Skin epidermis (tissue), 12 donors: ENCODE data around the gene OR14K1.
"Not testable (repeated sequence)": the region's sequence is repeated elsewhere in the genome, so short reads cannot be mapped to it uniquely, and the experiment has no call there.

ENCODE experiments used
- H3K27ac ChIP-seq, 21 experiments: fragments of 200-600 bp; sonication (generic) in 11 of 21; one replicate each; pipeline ENCODE4 v1.5.0; 2020; ENCODE audit warnings: mild to moderate bottlenecking in 3 of 21, inconsistent platforms in 2 of 21, moderate library complexity in 2 of 21
- H3K4me3 ChIP-seq, 7 experiments: fragments of 200-600 bp; sonication (generic) in 2 of 7; one replicate each; pipeline ENCODE4 v1.5.0; 2020; ENCODE audit warnings: inconsistent platforms in 2 of 7, mild to moderate bottlenecking in 2 of 7, moderate library complexity in 1 of 7

OR14K1 gene, protein sequence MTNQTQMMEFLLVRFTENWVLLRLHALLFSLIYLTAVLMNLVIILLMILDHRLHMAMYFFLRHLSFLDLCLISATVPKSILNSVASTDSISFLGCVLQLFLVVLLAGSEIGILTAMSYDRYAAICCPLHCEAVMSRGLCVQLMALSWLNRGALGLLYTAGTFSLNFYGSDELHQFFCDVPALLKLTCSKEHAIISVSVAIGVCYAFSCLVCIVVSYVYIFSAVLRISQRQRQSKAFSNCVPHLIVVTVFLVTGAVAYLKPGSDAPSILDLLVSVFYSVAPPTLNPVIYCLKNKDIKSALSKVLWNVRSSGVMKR

GRCh38 chr1:247738315-247738714, at the start of gene OR14K1:
Gene OR14K1 (plus strand): TSS chr1:247738615. CDS start chr1:247738615, 0 bp downstream.
- no peak within 1 kb of the TSS for H3K4me3 ChIP-seq
- H3K27ac ChIP-seq: no peak within 1 kb of the TSS

DNA sequence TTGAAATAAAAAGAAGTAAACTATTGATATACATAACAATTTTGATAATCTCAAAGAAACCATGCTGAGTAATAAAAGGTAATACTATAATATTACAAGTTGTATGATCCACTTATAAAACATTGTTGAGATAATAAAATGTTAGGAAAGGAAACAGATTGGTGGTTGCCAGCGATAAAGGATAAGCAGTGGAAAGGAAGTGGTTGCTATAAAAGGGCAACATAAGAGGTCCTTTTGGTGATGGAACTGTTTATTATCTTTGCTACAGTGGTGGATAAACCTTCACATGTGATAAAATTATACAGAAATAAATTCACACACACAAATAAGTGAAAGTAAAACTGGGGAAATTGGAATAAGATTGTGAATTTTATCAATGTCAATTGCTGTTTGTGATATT, 37.1 kb upstream of the OR14K1 start:
- Histone ChIP-seq H3K4me3 (no peak overlapping the region), H3K27ac (no peak overlapping the region)

DNA sequence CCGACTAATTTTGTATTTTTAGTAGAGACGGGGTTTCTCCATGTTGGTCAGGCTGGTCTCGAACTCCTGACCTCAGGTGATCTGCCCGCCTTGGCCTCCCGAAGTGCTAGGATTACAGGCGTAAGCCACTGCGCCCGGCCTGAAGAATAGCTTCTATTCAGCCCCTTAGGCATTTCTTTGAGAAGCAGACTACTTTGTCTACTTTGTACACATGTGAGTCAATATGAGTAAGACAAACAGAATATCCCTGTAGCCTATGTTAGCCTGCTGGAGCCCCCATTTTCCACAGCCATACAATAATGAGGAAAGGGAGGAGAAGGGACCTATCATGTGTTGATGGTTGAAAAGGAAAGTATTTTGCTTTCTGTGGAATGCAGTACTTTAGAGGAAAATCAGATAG, 27.7 kb upstream of the OR14K1 start:
- not testable (repeated sequence) for H3K4me3 ChIP-seq, H3K27ac ChIP-seq

DNA sequence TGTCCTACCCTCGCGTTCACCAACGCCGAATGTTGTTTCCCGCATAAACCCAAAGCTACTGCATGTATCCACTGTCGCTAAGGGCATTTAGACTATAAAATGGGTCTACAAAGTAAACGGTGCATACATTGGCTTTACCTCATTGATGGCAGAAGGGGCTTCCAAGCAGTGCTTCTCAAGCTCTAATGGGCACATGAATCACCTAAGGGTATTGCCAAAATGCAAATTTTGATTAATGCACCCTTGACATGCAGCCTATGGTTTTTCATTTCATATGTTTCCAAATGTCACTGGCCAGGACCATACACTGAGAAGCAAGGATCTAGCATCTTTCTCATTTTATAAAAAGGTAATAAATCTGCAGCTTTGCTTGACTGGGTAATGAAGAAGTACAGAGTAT, 24.7 kb upstream of the OR14K1 start:
- no peak overlapping the region for H3K4me3 ChIP-seq

GRCh38 chr1:247716546-247716945, 21.9 kb upstream of the OR14K1 start, which contains the start of gene OR6F1:
Gene OR6F1 (minus strand): TSS chr1:247716646. CDS start chr1:247712755, 3,891 bp downstream.
- Histone ChIP-seq H3K27ac (no peak within 1 kb of the TSS), H3K4me3 (no peak within 1 kb of the TSS)

More for the DNA sequence above, 24.7 kb upstream of the OR14K1 start:
- H3K27ac ChIP-seq: no peak overlapping the region

GRCh38 chr1:247721222-247721621, 17.2 kb upstream of the OR14K1 start:
- Histone ChIP-seq H3K4me3 (no peak overlapping the region), H3K27ac (no peak overlapping the region)

GRCh38 chr1:247740721-247741120, 2.3 kb downstream of the OR14K1 start:
- H3K4me3 ChIP-seq: no peak overlapping the region
- H3K27ac ChIP-seq: no peak overlapping the region

GRCh38 chr1:247741756-247742155, 3.3 kb downstream of the OR14K1 start:
- Histone ChIP-seq H3K4me3 (no peak overlapping the region), H3K27ac (no peak overlapping the region)

DNA sequence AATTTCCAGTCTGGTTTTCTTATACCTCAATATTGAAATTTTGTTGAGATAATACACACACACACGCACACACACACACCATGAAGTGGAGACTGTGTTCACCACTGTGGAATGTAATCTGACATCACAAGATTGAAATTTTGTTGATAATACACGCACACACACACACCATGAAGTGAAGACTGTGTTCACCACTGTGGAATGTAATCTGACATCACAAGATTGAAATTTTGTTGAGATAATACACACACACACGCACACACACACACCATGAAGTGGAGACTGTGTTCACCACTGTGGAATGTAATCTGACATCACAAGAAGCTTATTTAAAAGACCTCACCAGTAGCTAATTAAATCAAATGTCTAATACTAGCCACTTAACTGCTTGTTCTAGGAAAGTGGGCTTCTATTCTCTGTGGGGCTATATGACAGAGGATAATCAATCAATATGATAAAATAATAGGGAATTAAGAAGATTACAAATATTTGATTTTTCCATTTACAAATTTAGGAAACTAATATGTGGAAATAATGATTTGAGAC, 3.9 kb downstream of the OR14K1 start:
- H3K4me3 ChIP-seq, H3K27ac ChIP-seq: not testable (repeated sequence)

DNA sequence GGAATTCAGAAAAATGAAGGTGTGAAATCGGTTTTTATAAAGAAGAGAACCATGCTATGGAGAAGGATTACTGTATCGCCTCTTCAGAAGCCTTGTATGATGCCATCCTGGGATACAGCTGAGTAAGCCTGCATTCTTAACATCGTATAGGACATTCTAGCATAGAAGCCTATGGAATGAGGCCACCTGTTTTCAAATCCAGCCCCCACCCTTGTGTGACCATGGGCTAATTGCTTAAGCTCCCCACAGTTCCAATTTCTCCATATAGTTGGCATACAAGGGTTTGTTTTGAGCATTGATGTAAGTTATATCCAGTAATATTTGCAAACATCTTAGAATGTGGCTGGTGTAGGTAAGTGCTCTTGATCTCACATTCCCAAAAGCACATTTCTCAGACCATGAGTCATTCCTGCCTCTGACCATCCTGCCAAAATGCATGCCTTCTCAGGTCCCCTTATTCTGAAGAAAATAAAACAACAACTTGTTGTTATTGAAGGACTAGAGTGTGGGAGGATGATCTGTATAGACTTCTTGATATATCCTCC, 8.0 kb downstream of the OR14K1 start:
- no peak overlapping the region for H3K27ac ChIP-seq

GRCh38 chr1:247747616-247748015, 9.2 kb downstream of the OR14K1 start:
- Histone ChIP-seq H3K4me3 (no peak overlapping the region), H3K27ac (no peak overlapping the region)

More for the DNA sequence above, 8.0 kb downstream of the OR14K1 start:
- H3K4me3 ChIP-seq: no peak overlapping the region

DNA sequence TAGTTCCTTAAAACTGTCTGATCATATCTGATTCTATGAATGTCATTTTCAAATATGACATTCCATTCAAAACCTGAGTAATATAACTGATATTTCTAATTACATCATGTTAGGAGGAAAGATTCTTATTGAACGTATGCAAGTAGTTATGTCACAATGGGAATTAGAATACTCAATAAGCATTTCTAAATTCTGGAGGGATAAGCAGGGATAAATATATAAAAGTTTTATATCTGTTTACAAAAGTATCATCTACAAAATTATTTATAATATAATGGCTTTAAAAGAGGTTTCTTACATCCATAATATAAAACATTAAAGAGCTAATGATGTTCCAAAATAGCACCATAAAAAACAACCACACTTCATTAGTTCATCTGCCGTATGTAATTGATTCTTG, 9.6 kb downstream of the OR14K1 start, which contains the start of gene OR14A2:
TSS of gene OR14A2 (minus strand) at position 101 of the 400 bp plus-strand sequence.
- Histone ChIP-seq H3K27ac (no peak within 1 kb of the TSS), H3K4me3 (no peak within 1 kb of the TSS)

GRCh38 chr1:247749870-247750269, 11.5 kb downstream of the OR14K1 start:
- Histone ChIP-seq H3K27ac (no peak overlapping the region), H3K4me3 (no peak overlapping the region)

DNA sequence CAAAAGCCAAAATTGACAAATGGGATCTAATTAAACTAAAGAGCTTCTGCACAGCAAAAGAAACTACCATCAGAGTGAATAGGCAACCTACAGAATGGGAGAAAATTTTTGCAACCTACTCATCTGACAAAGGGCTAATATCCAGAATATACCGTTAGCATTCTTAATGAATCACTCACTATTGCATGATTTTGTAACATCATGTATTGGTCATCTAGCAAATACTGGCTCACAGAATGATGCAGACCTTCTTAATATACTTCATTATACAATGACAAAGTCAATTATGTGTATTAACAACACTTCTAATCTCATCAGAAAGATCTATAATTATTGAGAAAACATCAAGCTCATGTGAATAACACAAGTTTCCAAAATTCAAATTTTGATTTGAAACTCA, 15.9 kb downstream of the OR14K1 start:
- H3K27ac ChIP-seq, H3K4me3 ChIP-seq: not testable (repeated sequence)

- H3K4me3 ChIP-seq: no peak within 1 kb of the TSS
- H3K27ac ChIP-seq: no peak within 1 kb of the TSS
These were observed 22.0 kb downstream of the OR14K1 start, which contains the start of gene OR1C1 for GRCh38 chr1:247760456-247760855. Gene OR1C1 (minus strand): TSS chr1:247760556. CDS start chr1:247758406, 2,150 bp downstream.

GRCh38 chr1:247769603-247770002, 31.2 kb downstream of the OR14K1 start:
- H3K4me3 ChIP-seq: no peak overlapping the region

More at GRCh38 chr1:247769603-247770002, 31.2 kb downstream of the OR14K1 start:
- H3K27ac ChIP-seq: no peak overlapping the region
